DMS114 treated with DMSO at 0.1 percent for 48 hours (cell line): Measurements from ENCODE around the gene GRAMD4.

Experiments used
- DNase-seq: peaks from one replicate; lab custom pipeline; 2025; ENCODE audit not compliant: unreplicated experiment; lab: John Stamatoyannopoulos, UW

GRAMD4 gene

DNA sequence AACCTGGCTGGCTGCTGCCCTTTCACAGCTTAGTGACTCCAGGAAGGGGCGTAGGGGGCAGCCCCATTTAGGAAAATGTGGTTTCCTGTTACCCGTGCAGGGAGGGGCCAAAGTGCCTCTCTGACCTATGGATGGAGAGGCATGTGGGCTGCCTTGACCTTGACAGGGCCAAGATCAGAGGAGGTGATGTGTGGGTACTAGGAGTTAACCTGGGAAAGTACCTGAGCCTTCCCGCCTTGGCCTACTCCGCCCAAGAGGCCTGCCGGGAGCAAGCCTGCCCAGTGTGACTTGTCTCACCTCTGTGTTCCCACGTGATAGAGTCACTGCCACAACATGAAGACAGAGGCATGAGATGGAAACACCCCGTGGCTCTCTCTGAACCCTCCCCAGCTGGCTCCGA lies 33.4 kb downstream of the GRAMD4 start:
- no peak for DNase-seq

DNA sequence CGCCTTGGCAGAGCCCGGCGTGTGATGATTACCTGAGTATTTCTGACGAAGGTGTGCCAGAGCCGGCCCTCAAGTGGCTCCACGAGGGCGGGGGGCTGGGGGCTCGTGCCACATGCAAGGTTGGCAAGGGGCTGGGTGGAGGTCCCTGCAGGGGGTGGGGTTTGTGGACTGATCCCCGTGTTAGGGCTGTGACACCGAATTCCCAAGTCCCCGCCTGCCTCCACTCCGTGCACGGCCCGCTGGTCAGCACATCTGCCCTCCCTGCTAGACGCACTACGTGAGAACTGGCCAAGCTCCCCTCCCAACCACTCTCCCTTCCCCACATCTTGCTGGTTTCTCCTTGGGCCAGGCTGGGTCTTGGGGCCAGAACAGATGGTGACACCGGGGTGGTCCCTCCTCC lies 34.2 kb downstream of the GRAMD4 start:
- no peak for DNase-seq

DNA sequence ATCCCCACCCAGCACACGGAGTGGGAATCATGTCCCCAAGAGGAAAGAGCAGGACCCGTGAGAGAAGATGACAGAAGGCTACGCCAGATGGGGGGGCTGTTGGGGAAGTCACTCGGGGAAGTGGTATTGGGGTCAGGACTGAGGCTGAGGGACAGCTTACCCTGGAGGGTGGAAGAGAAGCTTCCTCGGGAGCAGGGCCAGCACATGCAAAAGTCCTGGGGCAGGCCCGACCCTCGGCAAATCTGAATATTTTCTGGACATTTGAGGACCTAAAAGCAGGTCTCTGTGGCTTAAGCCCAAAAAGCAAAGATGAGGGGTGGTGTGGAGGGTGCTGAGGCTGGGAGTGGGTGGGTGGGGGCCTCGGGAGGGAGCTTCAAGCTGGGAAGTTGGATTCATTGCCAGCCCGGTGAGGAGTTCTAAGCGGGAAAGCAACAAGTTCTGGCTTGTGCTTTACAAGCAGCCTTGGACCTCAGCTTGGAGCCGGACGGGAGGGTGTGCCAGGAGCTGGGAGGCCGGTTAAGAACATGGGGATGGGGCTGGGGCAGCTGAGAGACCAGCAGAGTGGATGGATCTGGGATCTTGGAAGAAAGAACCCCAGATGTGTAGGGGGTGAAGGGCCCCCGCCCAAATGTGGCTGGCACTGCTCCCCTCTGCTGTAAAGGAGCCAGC lies 34.9 kb downstream of the GRAMD4 start:
- no peak for DNase-seq

DNA sequence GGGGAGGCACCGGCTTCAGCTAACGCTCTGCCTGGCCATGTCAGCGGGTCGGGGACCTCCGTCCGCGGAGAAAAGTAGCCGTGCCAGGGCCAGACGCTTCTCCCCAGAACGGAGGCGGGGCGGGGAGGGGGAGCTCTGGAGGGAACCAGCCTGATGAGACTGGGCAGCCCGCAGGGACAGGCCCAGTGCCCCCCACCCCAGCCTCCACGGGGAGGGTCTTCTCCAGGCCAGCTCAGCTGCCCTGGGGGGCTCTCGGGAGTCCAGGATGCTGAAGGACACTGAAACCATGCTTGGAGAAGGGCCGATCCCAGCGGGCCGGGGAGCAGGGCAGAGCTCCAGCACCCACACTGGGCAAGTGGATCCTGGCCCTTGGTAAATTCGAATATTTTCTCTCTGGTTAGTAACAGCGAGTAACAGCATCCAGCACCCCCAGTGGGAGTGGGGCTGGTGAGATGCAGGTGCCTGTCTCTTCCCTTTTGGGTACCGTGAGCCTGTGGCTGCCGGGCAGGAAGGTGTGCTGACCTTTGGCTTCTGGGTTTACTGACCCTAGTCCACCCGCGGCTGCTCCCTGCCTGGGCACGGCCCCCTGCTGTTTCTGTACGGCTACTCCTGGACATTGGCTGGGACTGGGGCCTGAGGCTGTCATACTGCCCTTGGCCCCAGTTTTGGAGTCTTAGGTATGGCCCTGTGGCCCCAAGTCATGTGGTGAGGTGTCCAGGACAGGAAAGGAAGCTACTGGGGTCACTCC lies 35.8 kb downstream of the GRAMD4 start:
- no peak for DNase-seq

DNA sequence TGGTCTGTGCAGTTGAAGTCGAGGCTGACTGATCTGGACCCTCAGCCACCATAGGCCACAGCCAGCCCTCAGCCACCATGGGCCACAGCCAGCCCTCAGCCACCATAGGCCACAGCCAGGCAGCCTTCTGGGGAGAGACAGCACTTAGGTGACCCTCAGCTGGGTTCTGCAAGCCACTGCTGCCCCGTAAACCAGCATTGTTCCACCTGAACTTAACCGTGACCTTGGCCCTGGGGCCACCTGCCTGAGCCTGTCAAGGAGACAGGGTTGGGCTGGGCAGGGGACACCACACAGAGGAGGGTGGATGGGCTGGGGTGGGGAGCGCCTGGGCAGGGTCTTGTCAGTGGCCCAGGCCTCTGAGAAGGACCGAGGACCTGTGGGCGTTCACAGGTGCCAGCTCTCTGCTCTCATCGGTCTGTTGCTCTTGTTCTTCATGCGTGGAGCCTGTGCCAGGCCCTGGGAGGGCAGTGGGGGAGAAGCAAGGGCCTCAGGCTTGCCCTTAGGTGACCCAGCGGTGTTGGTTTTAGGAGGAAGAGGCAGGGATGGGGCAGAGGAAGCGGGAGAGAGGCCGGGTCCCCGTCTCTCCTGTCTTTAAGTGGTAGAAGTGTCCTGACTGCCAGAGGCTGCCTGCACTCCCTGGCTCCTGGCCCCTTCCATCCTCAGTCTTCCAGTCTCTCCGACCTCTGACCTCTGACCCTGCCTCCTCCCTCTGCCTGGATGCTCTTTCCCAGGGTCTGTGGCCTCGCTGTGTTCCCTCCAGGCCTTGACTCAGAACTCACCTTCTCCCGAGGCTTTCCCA lies 36.9 kb downstream of the GRAMD4 start:
- no peak for DNase-seq

DNA sequence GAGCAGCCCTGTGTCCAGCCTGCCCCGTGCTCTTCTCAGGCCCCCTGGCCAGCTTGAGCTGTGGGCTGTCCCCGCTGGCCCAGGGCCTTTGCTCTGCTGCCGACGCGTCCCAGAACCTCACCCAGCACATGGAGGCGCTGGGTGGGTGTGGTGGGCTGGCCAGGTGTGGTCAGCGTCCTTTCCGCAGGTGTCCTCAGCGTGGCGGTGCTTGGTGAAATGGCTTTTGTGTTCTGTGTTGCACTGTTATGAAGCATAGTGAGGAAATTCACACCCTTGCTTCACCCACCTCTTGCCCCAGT lies 37.4 kb downstream of the GRAMD4 start:
- no peak for DNase-seq

DNA sequence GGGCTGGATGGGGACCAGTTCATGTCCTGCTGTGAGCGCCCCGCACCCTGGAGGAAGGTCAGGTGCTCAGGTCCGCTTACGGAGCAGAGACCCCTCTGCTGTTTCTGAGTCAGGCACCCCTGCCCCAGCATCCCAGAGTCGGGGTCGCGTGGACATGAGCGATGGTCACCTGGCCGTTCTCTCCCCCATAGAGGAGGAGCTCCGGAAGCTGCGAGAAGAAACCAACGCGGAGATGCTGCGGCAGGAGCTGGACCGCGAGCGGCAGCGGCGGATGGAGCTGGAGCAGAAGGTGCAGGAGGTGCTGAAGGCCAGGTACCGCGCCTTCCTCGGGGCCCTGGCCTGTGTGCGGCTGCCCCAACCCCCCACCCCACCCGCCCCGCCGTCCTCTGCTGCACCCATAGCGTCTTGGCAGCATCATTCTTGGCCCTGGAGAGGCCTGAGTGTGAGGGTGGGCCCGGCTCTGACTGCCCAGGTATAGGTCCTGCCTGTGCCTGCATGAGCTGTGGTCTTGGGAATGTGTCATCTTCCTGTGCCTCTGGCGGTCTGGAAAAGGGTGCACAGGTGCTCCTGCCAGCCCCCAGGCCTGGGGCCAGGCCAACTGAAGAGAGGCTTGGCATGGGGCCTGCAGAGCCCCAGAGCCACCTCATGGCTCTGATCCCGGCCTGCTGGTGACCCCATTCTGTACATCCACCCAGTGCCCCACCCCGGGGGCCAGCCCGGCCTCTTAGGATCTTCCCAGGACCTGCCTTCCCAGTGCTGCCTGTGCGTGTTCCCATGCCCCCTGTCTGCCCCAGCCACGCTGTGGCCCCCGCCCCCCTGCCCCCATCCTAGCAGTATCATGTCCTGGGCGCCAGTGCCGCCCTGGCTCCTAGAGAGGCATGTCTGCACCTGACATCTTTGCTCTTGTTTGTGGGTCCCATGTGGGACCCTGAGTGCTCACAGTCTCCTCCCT lies 38.1 kb downstream of the GRAMD4 start:
- no peak for DNase-seq

DNA sequence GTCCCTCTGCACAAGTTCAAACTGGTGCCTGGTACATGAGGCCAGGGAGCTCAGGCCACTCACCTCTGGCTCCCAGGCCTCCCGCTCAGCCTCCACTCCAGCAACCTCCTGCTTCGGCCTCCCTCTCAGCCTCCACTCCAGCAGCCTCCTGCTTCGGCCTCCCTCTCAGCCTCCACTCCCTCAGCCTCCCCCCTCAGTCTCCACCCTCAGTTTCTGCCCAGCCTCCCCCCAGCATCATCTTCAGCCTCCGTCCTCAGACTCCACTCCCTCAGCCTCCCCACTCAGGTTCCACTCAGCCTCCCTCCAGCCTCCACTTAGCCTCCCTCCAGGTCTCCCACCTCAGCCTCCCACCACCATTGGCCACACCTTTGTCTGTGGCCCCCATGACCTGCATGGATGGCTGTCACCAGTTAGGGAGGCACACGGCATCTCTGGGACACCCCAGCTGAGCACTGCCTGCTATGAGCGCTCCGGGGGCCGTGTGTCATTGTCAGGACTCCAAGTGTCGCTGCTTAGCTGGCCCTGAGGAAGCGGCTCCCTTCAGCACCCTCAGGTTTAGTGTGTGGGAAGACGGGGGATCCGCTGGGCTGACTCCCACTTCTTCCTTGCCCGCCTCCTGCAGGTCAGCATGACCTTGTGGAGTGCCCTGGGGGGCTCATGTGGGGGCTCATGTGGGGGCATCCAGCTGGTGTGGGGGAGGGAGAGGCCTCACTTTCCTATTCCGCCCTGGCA lies 39.0 kb downstream of the GRAMD4 start:
- no peak for DNase-seq

DNA sequence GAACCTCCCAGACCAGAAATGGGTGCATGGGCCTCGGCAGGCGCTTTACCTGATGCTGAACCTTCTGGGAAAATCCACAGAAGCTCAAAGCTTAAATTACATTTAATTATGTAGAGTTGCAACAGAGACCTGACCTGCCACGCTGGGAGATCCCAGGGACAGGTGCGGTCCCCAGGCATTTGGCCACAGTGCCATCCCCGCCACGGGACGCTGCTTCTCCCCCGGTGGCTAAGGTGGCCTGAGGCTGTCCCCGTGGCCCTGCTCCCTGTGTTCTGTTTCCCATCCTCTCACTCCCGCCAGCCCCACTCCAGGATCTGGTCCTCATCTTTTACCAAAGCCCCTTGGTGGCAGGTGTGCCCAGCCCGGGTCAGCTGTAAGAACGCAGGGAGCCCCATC lies 39.6 kb downstream of the GRAMD4 start:
- DNase-seq: no peak

DNA sequence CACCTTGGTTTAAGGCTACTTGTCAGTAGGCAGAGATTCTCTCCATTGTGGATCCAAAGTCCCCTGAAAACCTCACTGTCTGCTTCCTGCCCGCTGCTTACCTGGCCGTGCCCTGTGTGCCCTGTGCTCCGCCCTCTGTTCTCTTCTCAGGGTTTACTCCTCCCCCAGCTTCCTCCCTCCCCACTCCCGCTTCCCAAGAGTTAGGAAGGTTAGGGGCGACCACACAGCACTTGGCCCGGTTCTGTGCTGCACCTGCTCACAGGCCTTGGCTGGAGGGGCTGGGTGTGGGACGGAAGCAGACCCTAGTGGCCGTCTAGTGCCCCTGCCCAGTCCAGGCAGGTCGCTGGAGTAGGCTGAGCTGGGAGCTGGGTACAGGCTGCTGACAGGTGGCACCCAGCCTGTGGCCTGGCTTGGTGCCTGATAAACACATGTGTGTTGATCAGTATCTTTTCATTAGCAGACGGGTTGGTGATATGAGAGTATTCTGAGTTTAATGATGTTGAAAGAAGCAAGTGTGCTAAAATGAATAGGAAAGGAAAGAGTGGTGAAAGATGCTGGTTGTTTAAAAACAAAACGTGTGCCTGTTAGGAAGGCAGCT lies 40.5 kb downstream of the GRAMD4 start:
- DNase-seq: no peak

DNA sequence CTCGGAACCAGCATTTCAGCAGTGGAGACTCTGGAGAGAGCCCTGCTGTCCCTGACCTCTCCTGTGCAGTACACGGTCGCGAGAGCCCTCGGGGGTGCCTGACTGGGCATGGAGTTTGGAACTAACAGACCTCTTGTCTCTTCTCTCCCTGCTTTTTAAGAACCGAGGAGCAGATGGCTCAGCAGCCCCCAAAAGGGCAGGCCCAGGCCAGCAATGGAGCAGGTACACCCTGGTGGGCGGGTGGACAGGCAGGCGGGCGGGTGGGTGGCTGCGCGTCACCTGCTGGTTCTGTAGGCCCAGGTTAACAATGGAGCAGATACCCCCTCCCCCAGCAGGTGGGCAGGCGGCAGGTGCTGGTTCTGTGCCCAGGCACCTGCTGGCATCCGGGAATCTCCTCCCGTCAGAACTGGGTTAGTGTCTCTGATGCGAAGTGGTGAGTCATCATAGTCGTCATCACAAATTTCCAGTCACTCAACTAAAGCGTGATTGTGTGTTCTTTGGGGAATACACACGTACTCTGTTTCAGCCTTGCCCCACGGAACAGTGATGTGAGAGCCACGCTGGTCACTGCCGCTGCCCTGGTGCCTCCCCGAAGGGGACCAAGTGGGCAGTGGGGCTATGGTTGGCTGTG lies 41.1 kb downstream of the GRAMD4 start:
- no peak for DNase-seq

DNA sequence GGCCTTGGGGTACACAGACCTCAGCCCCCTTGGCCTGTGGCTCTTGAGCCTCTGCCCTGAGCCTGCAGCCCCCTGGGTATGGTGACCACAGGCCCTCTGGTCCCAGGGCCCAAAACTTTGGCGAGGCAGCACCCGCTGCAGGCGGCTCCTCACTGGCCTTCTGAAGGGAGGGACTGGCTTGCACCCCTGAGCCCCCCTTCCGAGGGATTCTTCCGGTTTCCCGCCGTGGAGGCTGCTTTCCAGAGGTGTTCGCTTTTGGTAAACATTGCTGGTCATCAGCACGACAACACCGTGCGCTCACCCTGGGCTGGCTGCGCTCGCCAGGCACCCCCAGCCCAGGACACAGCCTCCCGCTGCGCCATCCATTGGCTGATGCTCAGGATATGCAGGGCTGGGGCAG lies 42.0 kb downstream of the GRAMD4 start:
- no peak for DNase-seq

DNA sequence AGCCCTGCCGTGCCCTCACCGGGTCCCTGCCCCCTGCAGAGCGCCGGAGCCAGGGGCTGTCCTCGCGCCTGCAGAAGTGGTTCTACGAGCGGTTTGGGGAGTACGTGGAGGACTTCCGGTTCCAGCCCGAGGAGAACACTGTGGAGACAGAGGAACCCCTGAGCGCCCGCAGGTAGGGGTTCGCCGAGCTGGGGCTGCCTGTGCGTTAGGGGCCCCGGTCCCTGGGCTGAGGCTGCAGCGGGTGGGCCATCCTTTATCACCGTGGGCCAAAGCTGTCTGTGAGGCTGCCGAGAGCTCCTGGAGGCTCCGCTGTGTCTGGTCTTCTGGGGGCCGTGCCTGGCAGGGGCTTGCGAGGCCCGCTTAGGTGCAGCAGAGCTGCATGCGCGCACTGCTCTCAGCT lies 42.8 kb downstream of the GRAMD4 start:
- DNase-seq: no peak

DNA sequence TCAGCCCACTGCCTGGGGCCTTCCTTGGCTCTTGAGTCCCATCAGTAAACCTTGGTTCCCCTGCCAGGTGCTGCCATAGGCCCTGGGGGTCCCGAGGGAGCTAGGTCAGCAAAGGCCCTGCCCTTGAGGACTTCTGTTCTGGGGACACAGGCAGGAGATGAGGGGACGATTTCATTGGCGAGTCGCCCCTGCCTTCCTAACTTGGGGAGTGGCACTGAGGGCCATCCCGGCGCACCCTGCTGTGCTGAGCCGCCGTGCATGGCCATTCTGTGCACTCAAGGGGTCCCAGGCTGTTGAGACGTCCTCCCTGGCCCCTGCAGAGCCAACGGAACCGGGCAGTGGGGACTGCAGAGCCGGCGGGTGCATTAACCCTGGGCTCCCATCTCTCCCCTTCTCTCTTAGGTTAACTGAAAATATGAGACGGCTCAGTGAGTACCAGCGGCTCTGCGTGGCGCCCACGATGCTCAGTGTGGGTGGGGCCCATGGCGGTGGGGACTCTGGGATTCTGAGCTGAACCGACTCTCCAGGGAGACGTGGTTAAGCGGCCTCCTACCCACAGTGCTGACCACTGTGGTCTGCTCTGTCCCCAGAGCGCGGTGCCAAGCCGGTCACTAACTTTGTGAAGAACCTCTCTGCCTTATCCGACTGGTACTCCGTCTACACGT lies 43.4 kb downstream of the GRAMD4 start:
- DNase-seq: no peak

DNA sequence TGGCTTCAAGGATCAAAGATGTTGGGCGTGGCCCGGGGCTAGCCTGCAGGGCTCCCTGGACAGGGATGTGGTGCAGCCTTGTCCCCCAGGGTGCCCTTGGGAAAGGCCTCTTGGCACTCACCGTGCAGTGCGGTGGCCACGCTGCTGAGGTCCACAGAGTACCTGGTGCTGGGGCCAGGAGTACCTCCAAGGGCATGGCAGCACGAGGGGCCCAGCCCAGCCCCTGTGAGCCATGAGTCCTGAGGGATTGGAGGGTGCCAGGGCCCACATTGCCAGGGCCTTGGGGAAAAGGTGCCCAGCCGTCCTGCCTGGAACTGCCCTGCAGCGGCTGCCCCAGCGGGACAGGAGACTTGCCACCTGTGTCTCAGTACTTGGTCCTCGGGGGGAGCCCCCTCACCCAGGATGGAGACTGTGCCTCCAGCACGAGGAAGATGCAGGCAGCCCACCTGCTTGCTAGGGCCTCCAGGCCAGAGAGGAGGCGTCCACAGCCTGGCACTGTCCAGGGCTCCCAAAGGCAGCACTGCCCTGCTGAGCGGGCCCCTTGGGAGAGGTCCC lies 44.2 kb downstream of the GRAMD4 start:
- DNase-seq: no peak

DNA sequence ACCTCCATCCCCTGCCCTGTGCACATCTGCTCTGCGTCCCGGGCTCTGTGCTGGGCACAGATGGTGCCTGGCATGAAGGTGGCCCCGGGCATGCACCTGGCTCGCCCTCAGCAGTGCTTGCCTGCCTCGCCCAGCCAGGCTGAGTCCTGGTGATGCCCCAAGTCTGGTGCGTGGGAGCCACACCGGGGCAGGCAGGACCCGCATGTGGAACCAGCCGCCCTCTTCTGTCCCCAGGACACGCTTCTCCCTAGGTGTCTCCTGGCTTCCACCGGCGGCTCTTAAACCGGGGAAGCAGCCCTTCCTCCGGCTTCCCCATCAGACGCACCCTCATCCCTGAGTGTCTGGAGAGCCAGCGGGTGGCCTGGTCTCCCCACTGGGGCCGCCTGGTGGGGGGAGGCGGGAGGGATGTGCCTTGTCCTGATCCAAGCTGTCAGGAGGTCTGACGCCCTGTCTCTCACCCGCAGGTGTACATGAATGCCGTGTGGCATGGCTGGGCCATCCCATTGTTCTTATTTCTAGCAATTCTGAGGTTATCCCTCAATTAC lies 45.0 kb downstream of the GRAMD4 start:
- DNase-seq: no peak

DNA sequence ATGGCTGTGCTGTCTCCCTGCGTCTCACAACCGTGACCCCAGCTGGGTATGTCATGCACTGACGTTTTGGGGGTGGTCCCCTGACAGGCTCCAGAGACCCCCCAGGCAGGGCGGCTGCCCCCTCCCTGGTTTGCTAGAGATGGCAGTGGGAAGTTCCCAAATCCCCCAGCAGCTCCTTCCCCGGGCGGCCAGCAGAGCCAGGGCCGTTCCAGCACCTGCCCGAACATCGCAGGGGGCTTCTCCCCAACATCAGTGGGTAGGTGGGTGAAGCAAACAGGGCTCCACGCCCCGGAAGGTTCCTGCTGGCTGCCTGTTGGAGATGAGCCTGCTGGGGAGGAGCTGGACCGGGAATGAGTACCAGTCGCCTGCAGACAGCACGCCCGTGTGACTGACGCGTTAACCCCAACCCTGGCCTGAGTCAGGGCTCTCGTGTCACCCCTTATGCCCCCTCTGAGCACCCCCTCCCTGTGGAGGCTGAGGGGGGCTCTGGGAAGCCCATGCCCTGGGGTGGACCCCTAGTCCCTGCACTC lies 45.6 kb downstream of the GRAMD4 start:
- DNase-seq: no peak

DNA sequence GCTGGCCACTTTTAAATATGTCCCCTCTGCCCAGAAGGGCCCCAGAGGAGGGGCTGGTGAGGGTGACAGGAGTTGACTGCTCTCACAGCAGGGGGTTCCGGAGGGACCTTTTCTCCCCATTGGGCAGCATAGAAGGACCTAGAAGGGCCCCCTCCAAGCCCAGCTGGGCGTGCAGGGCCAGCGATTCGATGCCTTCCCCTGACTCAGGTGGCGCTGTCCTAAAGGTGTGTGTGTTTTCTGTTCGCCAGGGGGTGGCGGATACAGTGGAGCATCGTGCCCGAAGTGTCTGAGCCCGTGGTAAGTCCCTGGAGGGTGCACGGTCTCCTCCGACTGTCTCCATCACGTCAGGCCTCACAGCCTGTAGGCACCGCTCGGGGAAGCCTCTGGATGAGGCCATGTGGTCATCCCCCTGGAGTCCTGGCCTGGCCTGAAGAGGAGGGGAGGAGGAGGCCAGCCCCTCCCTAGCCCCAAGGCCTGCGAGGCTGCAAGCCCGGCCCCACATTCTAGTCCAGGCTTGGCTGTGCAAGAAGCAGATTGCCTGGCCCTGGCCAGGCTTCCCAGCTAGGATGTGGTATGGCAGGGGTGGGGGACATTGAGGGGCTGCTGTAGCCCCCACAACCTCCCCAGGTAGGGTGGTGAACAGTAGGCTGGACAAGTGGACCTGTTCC lies 46.5 kb downstream of the GRAMD4 start:
- DNase-seq: no peak
